ENCODE data around the gene PRDX5.
A peak's percentile ranks its signal among the peaks of the same experiment; 100 is the strongest.

Gene PRDX5

DNA sequence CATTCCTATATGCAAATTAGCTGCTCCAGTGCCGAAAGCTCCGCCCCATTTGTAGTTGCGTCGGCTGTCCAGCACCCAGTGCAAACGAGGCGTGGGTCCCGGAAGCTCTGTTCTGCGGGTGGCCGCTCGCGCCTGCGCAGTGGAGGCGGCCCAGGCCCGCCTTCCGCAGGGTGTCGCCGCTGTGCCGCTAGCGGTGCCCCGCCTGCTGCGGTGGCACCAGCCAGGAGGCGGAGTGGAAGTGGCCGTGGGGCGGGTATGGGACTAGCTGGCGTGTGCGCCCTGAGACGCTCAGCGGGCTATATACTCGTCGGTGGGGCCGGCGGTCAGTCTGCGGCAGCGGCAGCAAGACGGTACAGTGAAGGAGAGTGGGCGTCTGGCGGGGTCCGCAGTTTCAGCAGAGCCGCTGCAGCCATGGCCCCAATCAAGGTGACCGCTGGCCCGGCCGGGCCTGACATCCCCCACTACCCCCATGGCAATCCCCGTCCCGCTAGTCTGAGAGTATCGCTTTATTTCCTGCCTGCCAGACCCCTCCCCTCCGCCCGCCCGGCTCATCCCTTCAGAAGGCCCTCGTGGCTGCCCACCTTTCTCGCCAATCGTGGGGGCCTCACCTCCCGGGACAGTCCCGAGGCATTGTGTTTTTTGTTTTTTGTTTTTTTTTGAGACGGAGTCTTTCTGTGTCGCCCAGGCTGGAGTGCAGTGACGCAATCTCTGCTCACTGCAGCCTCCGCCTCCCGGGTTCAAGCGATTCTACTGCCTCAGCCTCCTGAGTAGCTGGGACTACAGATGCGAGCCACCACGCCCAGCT lies at the start of gene PRDX5:
TSS of gene PRDX5 (plus strand) at position 161 of the 805 bp plus-strand sequence. CDS start at position 256, 95 bp downstream.
- DNase-seq = peak; percentile 92

DNA sequence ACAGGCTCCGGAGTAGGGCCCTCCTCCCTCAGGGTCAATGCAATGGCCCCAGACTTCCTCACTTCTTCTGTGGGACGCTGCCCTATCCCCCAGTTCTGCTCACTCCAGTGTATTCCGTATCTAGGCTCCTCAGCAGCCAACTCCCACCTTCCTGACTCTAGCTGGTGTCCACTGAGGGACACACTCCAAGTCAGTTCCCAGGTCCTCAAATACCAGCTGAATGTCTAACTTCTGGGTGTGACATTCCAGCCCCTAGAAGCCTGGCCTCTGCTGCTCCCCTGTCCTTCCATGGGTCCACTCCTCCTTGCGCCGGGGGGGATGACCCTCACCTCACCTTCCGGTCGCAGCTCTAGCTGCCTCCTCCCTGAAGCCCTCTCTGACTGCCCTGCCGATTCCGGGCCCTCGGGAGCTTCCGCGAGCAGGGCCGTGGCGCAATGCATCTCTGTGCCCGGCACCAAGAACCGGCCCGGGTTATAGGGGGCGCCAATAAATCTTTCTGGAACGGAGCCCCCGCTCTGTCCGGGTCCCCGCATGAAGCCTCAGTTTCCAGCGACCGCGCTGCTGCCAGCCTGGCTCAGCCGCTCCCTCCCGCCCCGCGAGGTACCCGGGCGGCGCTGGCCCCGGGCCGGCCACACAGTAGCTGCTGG lies 48.9 kb upstream of the PRDX5 start:
- peak; percentile 58 for DNase-seq

GRCh38 chr11:64269540-64270220 lies 48.2 kb upstream of the PRDX5 start:
- DNase-seq = peak; percentile 97

GRCh38 chr11:64275031-64275800 lies 42.7 kb upstream of the PRDX5 start:
- no peak for DNase-seq

- DNase-seq = no peak
Measured at GRCh38 chr11:64275841-64276240, 42.1 kb upstream of the PRDX5 start.

GRCh38 chr11:64276653-64277431 lies 41.1 kb upstream of the PRDX5 start:
- no peak for DNase-seq

DNA sequence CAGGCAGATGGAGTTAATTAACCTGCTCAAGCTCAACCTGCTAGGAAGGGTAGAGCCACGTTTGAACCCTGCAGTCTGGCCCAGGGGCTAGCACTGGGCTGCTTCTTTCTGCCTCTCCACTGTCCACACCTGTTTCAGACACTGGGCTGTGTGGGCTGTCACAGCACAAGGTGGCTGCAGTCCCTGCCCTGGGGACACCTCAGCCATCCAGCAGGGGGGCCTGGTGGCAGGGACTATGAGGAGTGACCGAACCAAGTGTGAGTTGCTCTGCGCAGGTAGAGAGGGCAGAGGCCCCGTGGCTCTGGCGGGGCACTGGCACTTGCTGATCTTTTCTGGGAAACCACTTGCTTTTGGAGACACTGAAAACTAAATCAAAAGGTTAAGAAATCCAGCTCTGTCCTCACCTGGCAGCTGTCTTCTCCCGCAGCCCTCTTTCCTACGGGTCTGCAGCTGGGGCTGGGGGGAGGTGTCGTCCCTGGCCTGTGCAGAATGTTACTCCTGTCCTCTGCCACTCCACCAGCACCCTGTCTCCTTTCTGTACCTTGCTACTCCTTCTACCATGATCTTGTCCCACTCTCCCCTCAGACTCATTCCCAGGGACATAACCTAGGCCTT lies 39.2 kb upstream of the PRDX5 start:
- DNase-seq = no peak

- DNase-seq = no peak
Measured at GRCh38 chr11:64281957-64282770, 35.8 kb upstream of the PRDX5 start.

GRCh38 chr11:64283092-64283491 lies 34.8 kb upstream of the PRDX5 start:
- no peak for DNase-seq

- DNase-seq = peak; percentile 80
Measured at GRCh38 chr11:64284048-64284961, 33.6 kb upstream of the PRDX5 start, which contains the start of gene BAD. Gene BAD, minus strand, starts transcription at chr11:64284665. Its CDS starts 297 bp downstream, at chr11:64284368.

DNA sequence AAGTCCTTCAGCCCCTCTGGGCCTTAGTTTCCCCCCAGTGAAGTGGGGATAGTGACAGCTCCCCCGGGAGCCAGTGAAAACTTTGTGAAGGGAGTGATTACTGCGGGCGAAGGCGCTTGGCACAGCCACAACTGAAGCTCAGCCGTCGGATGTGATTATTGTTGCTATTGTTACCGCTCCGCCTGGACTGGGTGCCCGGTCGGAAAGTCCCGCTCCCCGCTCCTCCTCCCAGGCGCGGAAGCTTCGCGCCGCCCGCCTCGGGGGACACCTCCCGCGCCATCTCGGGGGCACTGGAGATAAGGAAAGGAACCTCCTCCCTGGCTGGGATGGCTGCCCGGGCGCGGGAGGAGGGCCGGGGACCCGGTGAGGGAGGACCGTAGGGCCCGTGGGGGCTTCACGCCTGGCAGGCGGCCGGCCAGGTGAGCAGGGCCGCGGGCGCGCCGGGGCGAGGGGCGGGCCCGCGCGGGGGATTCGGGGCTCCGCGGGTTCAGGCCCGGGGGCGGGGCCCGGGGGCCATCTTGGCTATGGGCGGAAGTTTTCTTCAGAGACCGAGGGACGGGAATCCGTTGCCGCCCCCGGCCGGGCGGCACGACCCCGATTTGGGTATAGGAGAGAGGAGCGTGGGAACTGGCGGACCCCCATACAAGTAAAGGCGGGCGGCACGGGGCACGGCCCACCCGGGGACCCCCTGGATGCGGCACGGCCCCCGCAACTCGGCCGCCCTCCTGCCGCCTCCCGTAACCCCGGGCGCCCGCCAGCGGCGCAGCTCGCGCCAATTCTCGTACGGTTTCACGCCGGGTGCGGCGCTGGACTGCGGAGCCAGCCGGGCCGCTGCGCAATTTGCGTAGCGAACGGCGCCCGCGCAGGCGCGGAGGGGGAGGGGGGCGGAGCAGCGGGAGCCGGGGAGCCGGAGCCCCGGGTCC lies 32.7 kb upstream of the PRDX5 start, which contains the start of gene GPR137:
TSS of gene GPR137 (plus strand) at position 887 of the 923 bp plus-strand sequence. CDS start 677 bp downstream, outside the sequence.
- peak; percentile 30 for DNase-seq

DNA sequence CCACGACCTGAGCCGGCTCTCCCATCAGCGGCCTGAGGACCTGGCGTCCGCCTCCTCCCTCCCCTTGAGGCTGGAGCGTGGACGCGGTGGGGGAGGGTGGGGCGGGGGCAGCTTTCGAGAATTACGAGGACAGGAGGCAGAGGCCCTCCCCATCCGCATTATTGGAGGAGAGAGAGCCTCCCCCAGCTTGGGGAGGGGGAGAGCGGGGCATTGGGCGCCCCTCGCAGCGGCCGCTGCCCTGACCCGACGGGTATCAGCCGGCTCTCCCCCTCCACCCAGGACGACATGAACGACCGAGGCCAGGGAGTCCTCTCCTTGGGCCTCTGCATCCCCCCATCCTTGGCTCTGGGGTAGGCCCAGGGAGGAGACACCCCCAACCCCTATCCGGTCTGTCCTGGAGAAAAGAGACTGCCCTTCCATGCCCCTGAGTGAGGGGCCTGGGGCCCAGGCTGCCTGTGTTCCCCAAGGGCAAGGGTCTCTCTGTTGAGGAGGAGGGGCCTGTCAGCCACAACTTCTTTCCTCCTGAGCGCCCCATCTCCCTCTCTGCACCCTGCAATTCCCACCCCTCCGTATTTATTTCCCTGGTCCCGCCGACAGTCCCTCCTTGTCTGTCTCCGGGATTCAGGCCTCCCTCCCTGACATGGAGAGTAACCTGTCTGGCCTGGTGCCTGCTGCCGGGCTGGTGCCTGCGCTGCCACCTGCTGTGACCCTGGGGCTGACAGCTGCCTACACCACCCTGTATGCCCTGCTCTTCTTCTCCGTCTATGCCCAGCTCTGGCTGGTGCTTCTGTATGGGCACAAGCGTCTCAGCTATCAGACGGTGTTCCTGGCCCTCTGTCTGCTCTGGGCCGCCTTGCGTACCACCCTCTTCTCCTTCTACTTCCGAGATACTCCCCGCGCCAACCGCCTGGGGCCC lies 31.8 kb upstream of the PRDX5 start:
- DNase-seq = no peak

DNA sequence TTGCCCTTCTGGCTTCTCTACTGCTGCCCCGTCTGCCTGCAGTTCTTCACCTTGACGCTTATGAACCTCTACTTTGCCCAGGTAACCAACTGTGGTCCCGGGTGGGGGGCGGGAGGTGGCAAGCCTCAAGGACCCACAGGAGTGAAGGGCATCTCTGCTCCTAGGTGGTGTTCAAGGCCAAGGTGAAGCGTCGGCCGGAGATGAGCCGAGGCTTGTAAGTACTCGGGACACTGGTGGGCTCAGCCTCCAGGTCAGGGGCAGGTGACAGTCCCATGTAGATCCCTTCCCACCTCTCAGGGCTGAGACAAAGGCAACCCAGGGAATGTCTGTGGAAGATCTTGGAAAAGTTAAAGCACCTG lies 31.1 kb upstream of the PRDX5 start:
- DNase-seq = no peak

GRCh38 chr11:64287676-64288352 lies 30.1 kb upstream of the PRDX5 start:
- no peak for DNase-seq

- DNase-seq = no peak
Measured at GRCh38 chr11:64288353-64288750, 29.6 kb upstream of the PRDX5 start.

- DNase-seq = no peak
Measured at GRCh38 chr11:64289002-64289564, 28.8 kb upstream of the PRDX5 start.
